ENCODE measurements around the gene ISY1. TPM values are rescaled to one million over a fixed set of nuclear protein-coding genes. Genes with fewer than 3 reads are reported as not detected.

ISY1 gene
- total and polyA plus RNA-seq, 8 donors = 29.1 to 60.0 (median 49.5) TPM

- peaks cover 5 to 6% of the 10 kb centered on the region in 2 donors for H3K4me1 ChIP-seq
- H3K27me3 ChIP-seq = no peaks in the 10 kb centered on the region
- ATAC-seq (no peak), DNase-seq (no peak)
- no peaks in the 10 kb centered on the region for H3K9me3 ChIP-seq
- no peaks in the 10 kb centered on the region for H3K36me3 ChIP-seq
- no peak overlapping the region for H3K27ac ChIP-seq
- no peak overlapping the region for H3K4me3 ChIP-seq
- TF ChIP-seq, protein P1, sequence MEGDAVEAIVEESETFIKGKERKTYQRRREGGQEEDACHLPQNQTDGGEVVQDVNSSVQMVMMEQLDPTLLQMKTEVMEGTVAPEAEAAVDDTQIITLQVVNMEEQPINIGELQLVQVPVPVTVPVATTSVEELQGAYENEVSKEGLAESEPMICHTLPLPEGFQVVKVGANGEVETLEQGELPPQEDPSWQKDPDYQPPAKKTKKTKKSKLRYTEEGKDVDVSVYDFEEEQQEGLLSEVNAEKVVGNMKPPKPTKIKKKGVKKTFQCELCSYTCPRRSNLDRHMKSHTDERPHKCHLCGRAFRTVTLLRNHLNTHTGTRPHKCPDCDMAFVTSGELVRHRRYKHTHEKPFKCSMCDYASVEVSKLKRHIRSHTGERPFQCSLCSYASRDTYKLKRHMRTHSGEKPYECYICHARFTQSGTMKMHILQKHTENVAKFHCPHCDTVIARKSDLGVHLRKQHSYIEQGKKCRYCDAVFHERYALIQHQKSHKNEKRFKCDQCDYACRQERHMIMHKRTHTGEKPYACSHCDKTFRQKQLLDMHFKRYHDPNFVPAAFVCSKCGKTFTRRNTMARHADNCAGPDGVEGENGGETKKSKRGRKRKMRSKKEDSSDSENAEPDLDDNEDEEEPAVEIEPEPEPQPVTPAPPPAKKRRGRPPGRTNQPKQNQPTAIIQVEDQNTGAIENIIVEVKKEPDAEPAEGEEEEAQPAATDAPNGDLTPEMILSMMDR (IDR thresholded peaks at IDR 0.05) = no peak
- intact Hi-C loops (cut with DNase I) = no loop called here
These were observed 82.4 kb downstream of the ISY1 start for GRCh38 chr3:129078510-129078909.

Other genes starting within 250 kb of the ISY1 start
- gene CFAP92, start 167.0 kb downstream of the ISY1 start, total RNA-seq = 1 to 10 TPM; 1.7 to 2.1 TPM
- gene CFAP92, start 167.0 kb downstream of the ISY1 start, polyA plus RNA-seq (ENCODE audit: insufficient read length in 6 of 6) = 1 to 10 TPM; 3.0 to 4.4 (median 4.1) TPM
- gene EFCC1, start 159.8 kb downstream of the ISY1 start, total RNA-seq = 1 to 10 TPM; 2.7 to 4.9 TPM
- 10 to 100 TPM; 11.8 to 16.8 (median 14.0) TPM for gene EFCC1, start 159.8 kb downstream of the ISY1 start, polyA plus RNA-seq (ENCODE audit: insufficient read length in 6 of 6)
- 1 to 10 TPM in 1 of 2 donors, not detected in 1; 1.1 TPM for gene GP9, start 100.3 kb downstream of the ISY1 start, total RNA-seq
- 1 to 10 TPM; 1.9 to 2.7 (median 2.2) TPM for gene GP9, start 100.3 kb downstream of the ISY1 start, polyA plus RNA-seq (ENCODE audit: insufficient read length in 6 of 6)
- gene RAB43, start 39.3 kb downstream of the ISY1 start, total RNA-seq = 10 to 100 TPM; 30.0 to 30.6 TPM
- gene RAB43, start 39.3 kb downstream of the ISY1 start, polyA plus RNA-seq (ENCODE audit: insufficient read length in 6 of 6) = 10 to 100 TPM in 4 of 6 donors, 1 to 10 TPM in 2; 5.8 to 10.5 (median 10.1) TPM
- gene CNBP, start 22.8 kb upstream of the ISY1 start, total RNA-seq = 100 to 1,000 TPM; 221 to 319 TPM
- 100 to 1,000 TPM; 386 to 450 (median 422) TPM for gene CNBP, start 22.8 kb upstream of the ISY1 start, polyA plus RNA-seq (ENCODE audit: insufficient read length in 6 of 6)
- 100 to 1,000 TPM; 211 to 231 TPM for gene COPG1, start 88.5 kb upstream of the ISY1 start, total RNA-seq
- 100 to 1,000 TPM; 138 to 172 (median 159) TPM for gene COPG1, start 88.5 kb upstream of the ISY1 start, polyA plus RNA-seq (ENCODE audit: insufficient read length in 6 of 6)
- gene HMCES, start 117.8 kb upstream of the ISY1 start, total RNA-seq = 10 to 100 TPM; 32.9 to 34.9 TPM
- gene HMCES, start 117.8 kb upstream of the ISY1 start, polyA plus RNA-seq (ENCODE audit: insufficient read length in 6 of 6) = 10 to 100 TPM; 39.6 to 51.0 (median 46.7) TPM